Subcutaneous adipose tissue (tissue), 4 donors: ENCODE measurements around the gene CSRNP2. TPM values are rescaled to one million over a fixed set of nuclear protein-coding genes. Genes with fewer than 3 reads are reported as not detected.

Experiments used
- CTCF ChIP-seq: fragments of 450-650 bp; IDR thresholded peaks from one replicate; pipeline ENCODE4 v1.5.1; 2016; ENCODE audit warnings: low read depth, mild to moderate bottlenecking, control low read depth, antibody characterized with exemption, moderate library complexity
- total RNA-seq, 4 donors: library from RNA; depleted of rRNA; stranded (reverse); fragments of >200 nt; gene quantifications; one replicate each; pipeline ENCODE4 v1.1.0, GENCODE V29; 2016

CSRNP2 gene
- total RNA-seq, 4 donors from 2014 or later, result 19.9 to 23.6 (median 21.5) TPM

GRCh38 chr12:51048661-51049251 is 34.6 kb downstream of the CSRNP2 start:
- TF ChIP-seq CTCF, result no peak

GRCh38 chr12:51047655-51048540 is 35.5 kb downstream of the CSRNP2 start, which contains the start of gene LETMD1:
Gene LETMD1, plus strand, starts transcription at chr12:51048327. Its CDS starts 30 bp downstream, at chr12:51048357.
- TF ChIP-seq CTCF, result no peak

- TF ChIP-seq CTCF, result no peak
These were observed 47.1 kb downstream of the CSRNP2 start for GRCh38 chr12:51036279-51036678.

- no peak for TF ChIP-seq CTCF
These were observed 49.8 kb downstream of the CSRNP2 start for GRCh38 chr12:51033457-51034089.

- no peak for TF ChIP-seq CTCF
These were observed 50.3 kb downstream of the CSRNP2 start for GRCh38 chr12:51033048-51033447.

- no peak for TF ChIP-seq CTCF
These were observed 54.6 kb downstream of the CSRNP2 start for GRCh38 chr12:51028813-51029150.
